Activated CD4-positive, alpha-beta T cell treated with anti-CD3 and anti-CD28 coated beads, Interleukin-2, amount 50 U/mL, for 1 hour (primary cell): ENCODE measurements around the gene GLRX2.

Experiments
- DNase-seq: peaks from one replicate; pipeline ENCODE4 v3.0.0-alpha.2; 2020

The GLRX2 gene

DNA sequence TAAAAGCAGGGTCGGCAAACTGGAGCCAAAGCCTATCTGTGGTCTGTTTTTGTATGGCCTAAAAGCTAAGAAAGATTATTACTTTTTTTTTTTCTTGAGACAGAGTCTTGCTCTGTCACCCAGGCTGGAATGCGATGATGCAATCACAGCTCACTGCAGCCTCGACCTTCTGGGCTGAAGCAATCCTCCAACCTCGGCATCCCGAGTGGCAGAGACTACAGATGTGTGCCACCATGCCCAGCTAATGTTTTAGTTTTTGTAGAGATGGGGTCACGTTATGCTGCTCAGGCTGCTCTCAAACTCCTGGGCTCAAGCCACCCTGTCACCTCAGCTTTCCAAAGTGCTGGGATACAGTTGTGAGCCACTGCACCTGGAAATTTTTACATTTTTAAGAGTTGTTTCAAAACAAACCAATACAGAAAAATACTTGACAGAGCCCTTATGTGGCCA, 6.5 kb upstream of the GLRX2 start:
- DNase-seq, result no peak

GRCh38 chr1:193110864-193111263, 5.7 kb upstream of the GLRX2 start:
- DNase-seq, result no peak

DNA sequence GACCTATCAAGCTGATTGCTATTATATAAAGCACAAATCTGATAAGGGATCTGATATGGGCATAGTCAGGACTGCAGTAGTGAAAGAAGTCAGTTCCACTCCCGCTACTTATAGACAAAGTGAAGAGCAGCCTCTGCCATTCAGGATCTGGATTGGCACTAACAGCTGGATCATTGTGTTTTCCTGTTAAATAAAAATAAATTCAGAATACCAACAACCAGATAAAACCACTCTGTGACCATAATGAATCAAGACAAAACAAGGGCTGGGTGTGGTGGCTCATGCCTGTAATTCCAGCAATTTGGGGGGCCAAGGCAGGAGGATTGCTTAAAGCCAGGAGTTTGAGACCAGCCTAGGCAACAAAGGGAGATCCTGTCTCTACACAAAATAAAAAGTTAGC, 5.0 kb upstream of the GLRX2 start:
- no peak for DNase-seq

- no peak for DNase-seq
These were observed 4.4 kb upstream of the GLRX2 start for GRCh38 chr1:193109619-193110018.

- no peak for DNase-seq
These were observed 3.3 kb upstream of the GLRX2 start for GRCh38 chr1:193108471-193108870.

DNA sequence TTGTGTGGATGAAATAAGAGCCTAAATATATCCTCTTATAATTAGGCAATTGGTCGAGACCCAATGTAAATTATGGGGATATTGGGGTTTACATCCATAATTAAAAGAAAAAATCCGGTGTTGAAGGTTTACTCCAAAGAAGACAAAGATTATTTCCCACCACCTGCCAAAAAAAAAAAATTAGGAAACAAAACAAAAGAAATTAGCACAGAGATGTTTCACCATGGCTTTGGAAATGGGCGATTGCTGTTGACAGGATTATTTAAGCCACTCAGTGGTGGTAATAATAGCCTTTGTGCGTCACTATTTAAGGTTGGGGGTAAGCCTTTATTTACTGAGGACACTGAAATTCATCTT, 585 bp upstream of the GLRX2 start:
- DNase-seq, result no peak

DNA sequence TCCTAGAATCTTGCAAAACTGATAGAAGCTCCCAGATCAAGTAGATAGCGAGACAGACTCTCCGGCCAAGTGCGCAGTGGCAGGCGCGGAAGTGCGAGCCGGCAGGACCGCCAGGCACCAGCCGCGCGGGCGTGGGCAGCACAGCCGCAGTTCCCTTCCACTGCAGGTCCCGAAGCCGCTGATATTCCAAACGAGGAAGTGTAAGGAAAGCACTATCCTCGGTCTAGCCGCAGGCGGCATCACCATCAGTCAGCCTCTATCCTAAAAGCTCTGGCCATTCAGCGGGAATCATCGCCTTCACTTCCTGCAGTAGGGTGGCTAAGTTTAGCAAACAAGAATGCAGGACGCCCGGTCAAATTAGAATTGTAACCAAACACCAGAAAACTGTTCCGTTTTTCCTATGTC, 710 bp downstream of the GLRX2 start:
- DNase-seq, result no peak

- no peak for DNase-seq
These were observed 1.3 kb downstream of the GLRX2 start for GRCh38 chr1:193103759-193104501.

- DNase-seq, result no peak
These were observed 2.6 kb downstream of the GLRX2 start for GRCh38 chr1:193102662-193103061.

GRCh38 chr1:193094112-193094511, 11.1 kb downstream of the GLRX2 start:
- no peak for DNase-seq

DNA sequence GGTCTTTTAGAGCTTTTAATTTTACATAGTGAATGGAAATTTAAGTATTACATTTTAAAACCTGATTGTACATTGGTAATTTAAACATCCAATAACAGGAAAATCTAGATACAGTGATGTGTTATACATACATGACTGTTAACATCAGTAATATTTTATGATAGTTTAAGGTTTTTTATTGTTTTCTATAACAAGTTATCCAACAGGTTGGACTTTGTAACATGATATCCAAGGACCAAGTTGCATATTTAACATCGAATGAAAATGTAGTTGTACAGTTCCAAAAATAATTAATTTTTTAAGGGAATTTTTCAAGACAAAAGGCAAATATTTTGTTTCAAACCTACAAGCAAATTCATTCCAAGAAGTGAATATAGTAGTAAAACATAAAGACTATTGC, 14.3 kb downstream of the GLRX2 start:
- no peak for DNase-seq

GRCh38 chr1:193087893-193088292, 17.3 kb downstream of the GLRX2 start:
- no peak for DNase-seq

GRCh38 chr1:193086342-193086741, 18.9 kb downstream of the GLRX2 start:
- no peak for DNase-seq

- DNase-seq, result no peak
These were observed 20.0 kb downstream of the GLRX2 start for GRCh38 chr1:193085263-193085662.

- DNase-seq, result no peak
These were observed 21.7 kb downstream of the GLRX2 start for GRCh38 chr1:193083365-193084088.

DNA sequence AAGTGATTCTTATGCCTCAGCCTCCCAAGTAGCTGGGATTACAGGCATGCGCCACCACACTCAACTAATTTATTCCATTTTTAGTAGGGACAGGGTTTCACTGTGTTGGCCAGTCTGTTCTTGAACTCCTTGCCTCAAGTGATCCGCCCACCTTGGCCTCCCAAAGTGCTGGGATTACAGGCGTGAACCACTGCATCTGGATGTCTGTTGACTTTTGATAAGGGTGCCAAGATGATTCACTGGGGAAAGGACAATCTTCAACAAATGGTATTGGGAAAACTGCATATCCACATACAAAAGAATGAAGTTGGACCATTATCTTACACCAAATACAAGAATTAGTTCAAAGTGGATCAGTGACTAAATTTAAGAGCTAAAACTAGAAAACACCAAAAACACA, 26.0 kb downstream of the GLRX2 start:
- DNase-seq, result no peak

GRCh38 chr1:193077991-193078390, 27.2 kb downstream of the GLRX2 start:
- DNase-seq, result no peak

DNA sequence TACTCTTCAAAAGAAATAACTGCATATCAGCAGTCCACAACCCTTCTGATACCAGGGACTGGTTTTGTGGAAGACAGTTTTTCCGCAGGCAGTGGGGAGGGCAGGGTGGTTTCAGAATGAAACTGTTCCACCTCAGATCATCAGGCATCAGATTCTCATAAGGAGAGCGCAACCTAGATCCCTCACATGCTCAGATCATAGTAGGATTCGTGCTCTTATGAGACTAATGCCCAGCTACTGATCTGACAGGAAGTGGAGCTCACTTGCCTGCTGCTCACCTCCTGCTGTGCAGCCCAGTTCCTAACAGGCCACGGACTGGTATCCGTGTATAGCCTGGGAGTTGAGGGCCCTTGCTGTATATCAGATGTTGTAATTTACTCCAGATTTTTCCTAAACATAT, 34.3 kb downstream of the GLRX2 start:
- DNase-seq, result no peak

DNA sequence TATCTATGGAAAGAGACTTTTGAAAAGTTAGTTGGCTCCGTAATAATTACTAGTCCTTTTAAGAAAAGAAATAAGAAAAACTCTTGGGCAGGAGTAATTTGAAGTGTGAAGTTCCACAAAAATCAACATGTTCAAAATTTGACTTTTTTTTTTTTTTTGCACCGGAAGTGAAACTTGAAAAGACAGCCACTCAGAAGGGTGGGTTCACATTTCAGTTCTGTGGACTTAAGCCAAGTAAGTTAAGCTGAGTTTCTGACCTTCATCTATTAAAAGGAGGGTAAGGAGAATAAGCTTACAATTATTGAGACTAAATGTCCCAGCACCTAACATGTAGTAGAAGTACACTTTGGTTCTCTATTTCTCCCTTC, 34.8 kb downstream of the GLRX2 start:
- DNase-seq, result no peak

DNA sequence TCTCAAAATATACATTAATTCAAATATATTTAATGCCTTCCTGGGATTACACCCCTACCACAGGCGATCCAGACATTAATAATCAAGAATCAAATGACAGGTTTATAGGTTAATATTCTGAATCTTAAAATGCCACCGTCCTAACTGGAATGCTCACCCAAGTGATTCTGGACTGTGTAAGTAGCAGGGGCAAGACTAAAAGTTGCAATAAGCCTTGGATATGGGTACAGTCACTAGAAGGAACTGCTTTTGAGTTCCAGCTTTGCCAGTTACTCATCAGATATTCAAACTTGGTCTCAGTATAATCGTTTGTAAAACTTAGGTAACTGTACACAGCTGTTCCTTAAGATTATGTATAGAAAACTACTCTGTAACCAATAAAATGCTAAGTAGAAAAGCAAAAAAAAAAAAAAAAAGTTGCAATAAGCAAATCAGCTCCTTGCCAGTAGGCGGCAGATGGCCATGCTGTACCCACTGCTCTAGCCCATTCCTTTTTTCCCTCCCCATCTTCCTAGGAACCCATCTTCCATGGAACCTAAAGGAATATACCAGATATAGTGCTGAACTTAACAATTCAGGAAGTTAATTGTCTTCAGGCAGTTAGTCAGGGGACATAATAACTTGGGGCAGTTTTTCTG, 35.3 kb downstream of the GLRX2 start:
- no peak for DNase-seq

DNA sequence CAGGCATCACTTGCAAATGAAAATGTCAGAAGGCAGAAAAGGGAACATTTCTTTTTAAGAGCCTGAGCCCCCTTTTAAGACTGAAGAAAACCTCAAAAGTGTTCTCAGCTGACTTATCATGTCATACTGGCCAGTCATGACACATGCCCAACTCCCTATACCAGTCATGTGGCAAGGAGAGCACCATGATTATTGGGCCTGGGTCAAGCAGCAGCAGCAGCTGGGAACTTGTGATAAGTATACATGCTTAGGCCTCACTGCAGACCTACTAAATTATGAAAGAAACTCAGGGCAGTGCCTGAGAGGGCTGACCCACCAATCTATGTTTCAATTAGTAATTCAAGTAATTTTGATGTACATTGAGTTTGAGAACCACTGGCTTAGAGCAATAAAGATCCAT, 37.2 kb downstream of the GLRX2 start:
- DNase-seq, result no peak

DNA sequence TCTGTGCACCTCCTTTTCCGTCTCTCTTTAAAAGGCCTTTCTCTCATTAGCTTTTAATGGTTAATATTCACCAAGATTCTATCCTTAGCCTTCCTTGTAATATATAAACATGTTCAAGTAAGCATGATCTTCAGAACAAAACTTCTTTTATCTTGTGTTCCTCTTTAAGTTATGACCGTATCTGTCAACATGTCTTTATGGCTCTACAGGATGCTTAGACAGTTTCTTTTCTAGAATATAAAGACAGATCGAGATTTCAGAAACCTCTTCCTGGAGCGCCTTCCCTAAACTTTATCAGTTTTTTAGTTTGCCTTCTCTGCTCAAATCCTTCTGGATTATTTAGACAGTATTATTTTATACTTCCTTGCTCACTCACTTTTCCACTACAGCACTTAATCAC, 38.6 kb downstream of the GLRX2 start:
- no peak for DNase-seq

GRCh38 chr1:193065954-193066353, 39.3 kb downstream of the GLRX2 start:
- no peak for DNase-seq
